ENCODE data around the gene GRIN3A.

DNA sequence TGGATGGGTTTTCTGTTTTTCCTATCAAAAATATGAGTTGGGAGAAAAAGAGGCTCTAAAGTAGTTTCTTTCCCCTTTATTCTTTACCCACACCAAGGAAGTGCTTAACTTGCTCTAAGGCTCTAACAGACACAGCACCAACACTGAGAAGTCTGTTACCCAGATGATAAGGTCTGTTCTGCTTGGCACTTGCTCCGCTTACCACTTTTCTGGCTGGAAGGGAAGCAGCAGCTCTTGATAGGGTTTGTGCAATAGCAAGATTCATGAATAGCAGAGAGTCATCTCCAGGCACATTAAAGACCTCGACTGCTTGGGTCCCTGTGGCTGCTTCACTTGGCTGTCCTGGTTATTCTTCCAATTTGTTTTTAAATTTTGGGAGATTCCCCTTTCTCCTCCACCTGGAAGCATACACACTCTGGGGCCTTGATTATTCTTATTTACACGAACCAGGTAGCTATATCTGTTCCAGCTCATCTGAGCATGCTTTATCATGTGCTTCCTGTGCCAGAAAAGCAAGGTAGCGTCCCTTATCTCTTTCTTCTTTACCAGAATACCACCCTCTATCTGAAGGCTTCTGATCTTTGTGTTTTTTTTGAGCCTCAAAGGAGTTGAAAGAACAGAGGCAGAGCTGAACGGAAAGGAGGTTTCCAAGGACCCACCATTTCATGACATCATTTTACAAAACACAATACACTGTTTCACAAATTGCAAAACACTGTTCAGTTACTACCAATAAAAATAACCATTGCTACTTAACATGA is 168.5 kb downstream of the GRIN3A start:
- TF ChIP-seq, protein P1, sequence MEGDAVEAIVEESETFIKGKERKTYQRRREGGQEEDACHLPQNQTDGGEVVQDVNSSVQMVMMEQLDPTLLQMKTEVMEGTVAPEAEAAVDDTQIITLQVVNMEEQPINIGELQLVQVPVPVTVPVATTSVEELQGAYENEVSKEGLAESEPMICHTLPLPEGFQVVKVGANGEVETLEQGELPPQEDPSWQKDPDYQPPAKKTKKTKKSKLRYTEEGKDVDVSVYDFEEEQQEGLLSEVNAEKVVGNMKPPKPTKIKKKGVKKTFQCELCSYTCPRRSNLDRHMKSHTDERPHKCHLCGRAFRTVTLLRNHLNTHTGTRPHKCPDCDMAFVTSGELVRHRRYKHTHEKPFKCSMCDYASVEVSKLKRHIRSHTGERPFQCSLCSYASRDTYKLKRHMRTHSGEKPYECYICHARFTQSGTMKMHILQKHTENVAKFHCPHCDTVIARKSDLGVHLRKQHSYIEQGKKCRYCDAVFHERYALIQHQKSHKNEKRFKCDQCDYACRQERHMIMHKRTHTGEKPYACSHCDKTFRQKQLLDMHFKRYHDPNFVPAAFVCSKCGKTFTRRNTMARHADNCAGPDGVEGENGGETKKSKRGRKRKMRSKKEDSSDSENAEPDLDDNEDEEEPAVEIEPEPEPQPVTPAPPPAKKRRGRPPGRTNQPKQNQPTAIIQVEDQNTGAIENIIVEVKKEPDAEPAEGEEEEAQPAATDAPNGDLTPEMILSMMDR (IDR thresholded peaks at IDR 0.05), result no peak
- TF ChIP-seq POLR2A (IDR thresholded peaks at IDR 0.05), result no peak
